Neural cell (in vitro differentiated cells): Measurements from ENCODE around the gene NARF.

Source experiments
- POLR2AphosphoS5 ChIP-seq: IDR thresholded peaks from 2 replicates; pipeline ENCODE4 v1.6.1; 2012
- TF ChIP-seq, protein P1 (sequence below): fragments of 450-650 bp; IDR thresholded peaks from 2 replicates; pipeline ENCODE4 v1.5.1; 2014; ENCODE audit warnings: antibody characterized with exemption, mild to moderate bottlenecking, moderate library complexity; ENCODE audit not compliant: poor library complexity, severe bottlenecking

DNA sequence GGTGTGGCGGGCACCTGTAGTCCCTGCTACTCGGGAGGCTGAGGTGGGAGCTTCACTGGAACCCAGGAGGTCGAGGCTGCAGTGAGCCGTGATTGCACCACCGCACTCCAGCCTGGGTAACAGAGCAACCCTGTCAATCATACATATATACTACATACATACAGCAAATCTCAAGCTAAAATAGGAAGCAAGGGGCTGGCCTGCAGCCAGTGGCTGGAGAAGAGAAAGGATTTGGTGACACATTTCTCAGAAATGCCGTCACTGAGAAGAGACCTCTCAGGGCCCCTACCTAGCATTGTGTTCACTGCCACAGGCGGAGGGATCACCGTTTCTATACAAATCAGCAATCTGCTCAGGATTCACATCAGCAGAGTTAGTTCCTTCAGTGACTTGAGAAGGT lies 16.9 kb downstream of the NARF start:
- TF ChIP-seq, protein P1, sequence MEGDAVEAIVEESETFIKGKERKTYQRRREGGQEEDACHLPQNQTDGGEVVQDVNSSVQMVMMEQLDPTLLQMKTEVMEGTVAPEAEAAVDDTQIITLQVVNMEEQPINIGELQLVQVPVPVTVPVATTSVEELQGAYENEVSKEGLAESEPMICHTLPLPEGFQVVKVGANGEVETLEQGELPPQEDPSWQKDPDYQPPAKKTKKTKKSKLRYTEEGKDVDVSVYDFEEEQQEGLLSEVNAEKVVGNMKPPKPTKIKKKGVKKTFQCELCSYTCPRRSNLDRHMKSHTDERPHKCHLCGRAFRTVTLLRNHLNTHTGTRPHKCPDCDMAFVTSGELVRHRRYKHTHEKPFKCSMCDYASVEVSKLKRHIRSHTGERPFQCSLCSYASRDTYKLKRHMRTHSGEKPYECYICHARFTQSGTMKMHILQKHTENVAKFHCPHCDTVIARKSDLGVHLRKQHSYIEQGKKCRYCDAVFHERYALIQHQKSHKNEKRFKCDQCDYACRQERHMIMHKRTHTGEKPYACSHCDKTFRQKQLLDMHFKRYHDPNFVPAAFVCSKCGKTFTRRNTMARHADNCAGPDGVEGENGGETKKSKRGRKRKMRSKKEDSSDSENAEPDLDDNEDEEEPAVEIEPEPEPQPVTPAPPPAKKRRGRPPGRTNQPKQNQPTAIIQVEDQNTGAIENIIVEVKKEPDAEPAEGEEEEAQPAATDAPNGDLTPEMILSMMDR, result no peak
- no peak for TF ChIP-seq POLR2AphosphoS5
